ENCODE measurements around the gene P3H3. TPM values are rescaled to one million over a fixed set of nuclear protein-coding genes. Genes with fewer than 3 reads are reported as not detected.

The P3H3 gene
- total and polyA plus RNA-seq, 9 of the 15 experiments (the other 6 are each of a cell fraction or from before 2014, with no cell fraction given): 0.03 to 15.0 (median 4.8) TPM

GRCh38 chr12:6847676-6848075 is 19.5 kb downstream of the P3H3 start:
- BruUV-seq (replicated peaks): no TSS peak
- FAIRE-seq (no peak), ATAC-seq (no peak), DNase-seq (ENCODE audit: extremely low read depth in 1 of 4, low spot score in 3 of 4) (no peak)
- Histone ChIP-seq H3K4me3 (no peak overlapping the region), H3K4me2 (ENCODE audit: insufficient read depth, low read length) (no peak overlapping the region), H3K4me1 (replicated peaks in 1 of 2; ENCODE audit: control insufficient read depth in 2 of 2, insufficient read depth in 2 of 2, low read length in 2 of 2) (peaks cover 15 to 25% of the 10 kb centered on the region in 2 experiments; a peak in 4 of 5 replicates), H4K20me1 (replicated peaks; ENCODE audit: control insufficient read depth, insufficient read depth, low read length) (no peaks in the 10 kb centered on the region), H3K9me3 (replicated peaks; ENCODE audit: control insufficient read depth, insufficient read depth, low read depth, low read length) (no peaks in the 10 kb centered on the region), H3K9ac (ENCODE audit: insufficient read depth in 1 of 2, low read depth in 2 of 2, low read length in 2 of 2) (no peak overlapping the region), H3K79me2 (ENCODE audit: control insufficient read depth, insufficient read depth, low read length) (peaks cover 27% of the 10 kb centered on the region), H3K36me3 (ENCODE audit: control insufficient read depth, insufficient read depth, low read length) (peaks cover 71% of the 10 kb centered on the region; the same call in 2 of the 3 replicates), H3K27ac (ENCODE audit: extremely low read depth, low read depth, low read length) (no peak overlapping the region), H2AFZ (ENCODE audit: low read depth, low read length) (no peak overlapping the region), H3K27me3 (ENCODE audit: control insufficient read depth in 2 of 2, insufficient read depth in 2 of 2, low read length in 2 of 2) (no peaks in the 10 kb centered on the region), H3K9me1 (ENCODE audit: control insufficient read depth, insufficient read depth, low read length) (no peaks in the 10 kb centered on the region)
- intact Hi-C loops (cut with micrococcal nuclease): no loop called here
- CTCF ChIA-PET (ENCODE audit: low intra/inter-chr PET ratio): no interaction called here
- in situ Hi-C loops (cut with MboI): no loop called here
- POLR2A ChIA-PET: interaction anchor here (1.0 to 1.7 kb wide), 2 partner anchors 13 to 96 kb away, joined by 4 to 5 read pairs; partner anchors contain the start of gene RNU7-1
- 88% methylated on average over 2 of the region's 2 CpGs for WGBS (ENCODE audit: insufficient coverage, low coverage, missing lambda C conversion rate)
- TF ChIP-seq PCBP1 (IDR thresholded peaks at IDR 0.05; ENCODE audit: low read depth, low read length, poor library complexity, severe bottlenecking) (no peak), ZNF239 (CRISPR knock-in tag; IDR thresholded peaks at IDR 0.05) (no peak), DEAF1 (CRISPR knock-in tag; IDR thresholded peaks at IDR 0.05) (no peak), GATAD2B (IDR thresholded peaks at IDR 0.05; ENCODE audit: borderline replicate concordance) (no peak), KHSRP (IDR thresholded peaks at IDR 0.05) (no peak), TRIM24 (IDR thresholded peaks at IDR 0.05) (no peak), ZNF668 (CRISPR knock-in tag; IDR thresholded peaks at IDR 0.05) (no peak)
- TF ChIP-seq, protein P1, sequence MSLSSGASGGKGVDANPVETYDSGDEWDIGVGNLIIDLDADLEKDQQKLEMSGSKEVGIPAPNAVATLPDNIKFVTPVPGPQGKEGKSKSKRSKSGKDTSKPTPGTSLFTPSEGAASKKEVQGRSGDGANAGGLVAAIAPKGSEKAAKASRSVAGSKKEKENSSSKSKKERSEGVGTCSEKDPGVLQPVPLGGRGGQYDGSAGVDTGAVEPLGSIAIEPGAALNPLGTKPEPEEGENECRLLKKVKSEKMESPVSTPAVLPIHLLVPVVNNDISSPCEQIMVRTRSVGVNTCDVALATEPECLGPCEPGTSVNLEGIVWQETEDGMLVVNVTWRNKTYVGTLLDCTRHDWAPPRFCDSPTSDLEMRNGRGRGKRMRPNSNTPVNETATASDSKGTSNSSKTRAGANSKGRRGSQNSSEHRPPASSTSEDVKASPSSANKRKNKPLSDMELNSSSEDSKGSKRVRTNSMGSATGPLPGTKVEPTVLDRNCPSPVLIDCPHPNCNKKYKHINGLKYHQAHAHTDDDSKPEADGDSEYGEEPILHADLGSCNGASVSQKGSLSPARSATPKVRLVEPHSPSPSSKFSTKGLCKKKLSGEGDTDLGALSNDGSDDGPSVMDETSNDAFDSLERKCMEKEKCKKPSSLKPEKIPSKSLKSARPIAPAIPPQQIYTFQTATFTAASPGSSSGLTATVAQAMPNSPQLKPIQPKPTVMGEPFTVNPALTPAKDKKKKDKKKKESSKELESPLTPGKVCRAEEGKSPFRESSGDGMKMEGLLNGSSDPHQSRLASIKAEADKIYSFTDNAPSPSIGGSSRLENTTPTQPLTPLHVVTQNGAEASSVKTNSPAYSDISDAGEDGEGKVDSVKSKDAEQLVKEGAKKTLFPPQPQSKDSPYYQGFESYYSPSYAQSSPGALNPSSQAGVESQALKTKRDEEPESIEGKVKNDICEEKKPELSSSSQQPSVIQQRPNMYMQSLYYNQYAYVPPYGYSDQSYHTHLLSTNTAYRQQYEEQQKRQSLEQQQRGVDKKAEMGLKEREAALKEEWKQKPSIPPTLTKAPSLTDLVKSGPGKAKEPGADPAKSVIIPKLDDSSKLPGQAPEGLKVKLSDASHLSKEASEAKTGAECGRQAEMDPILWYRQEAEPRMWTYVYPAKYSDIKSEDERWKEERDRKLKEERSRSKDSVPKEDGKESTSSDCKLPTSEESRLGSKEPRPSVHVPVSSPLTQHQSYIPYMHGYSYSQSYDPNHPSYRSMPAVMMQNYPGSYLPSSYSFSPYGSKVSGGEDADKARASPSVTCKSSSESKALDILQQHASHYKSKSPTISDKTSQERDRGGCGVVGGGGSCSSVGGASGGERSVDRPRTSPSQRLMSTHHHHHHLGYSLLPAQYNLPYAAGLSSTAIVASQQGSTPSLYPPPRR (CRISPR knock-in tag; IDR thresholded peaks at IDR 0.05; ENCODE audit: borderline replicate concordance): no peak
- TF ChIP-seq, protein P2, sequence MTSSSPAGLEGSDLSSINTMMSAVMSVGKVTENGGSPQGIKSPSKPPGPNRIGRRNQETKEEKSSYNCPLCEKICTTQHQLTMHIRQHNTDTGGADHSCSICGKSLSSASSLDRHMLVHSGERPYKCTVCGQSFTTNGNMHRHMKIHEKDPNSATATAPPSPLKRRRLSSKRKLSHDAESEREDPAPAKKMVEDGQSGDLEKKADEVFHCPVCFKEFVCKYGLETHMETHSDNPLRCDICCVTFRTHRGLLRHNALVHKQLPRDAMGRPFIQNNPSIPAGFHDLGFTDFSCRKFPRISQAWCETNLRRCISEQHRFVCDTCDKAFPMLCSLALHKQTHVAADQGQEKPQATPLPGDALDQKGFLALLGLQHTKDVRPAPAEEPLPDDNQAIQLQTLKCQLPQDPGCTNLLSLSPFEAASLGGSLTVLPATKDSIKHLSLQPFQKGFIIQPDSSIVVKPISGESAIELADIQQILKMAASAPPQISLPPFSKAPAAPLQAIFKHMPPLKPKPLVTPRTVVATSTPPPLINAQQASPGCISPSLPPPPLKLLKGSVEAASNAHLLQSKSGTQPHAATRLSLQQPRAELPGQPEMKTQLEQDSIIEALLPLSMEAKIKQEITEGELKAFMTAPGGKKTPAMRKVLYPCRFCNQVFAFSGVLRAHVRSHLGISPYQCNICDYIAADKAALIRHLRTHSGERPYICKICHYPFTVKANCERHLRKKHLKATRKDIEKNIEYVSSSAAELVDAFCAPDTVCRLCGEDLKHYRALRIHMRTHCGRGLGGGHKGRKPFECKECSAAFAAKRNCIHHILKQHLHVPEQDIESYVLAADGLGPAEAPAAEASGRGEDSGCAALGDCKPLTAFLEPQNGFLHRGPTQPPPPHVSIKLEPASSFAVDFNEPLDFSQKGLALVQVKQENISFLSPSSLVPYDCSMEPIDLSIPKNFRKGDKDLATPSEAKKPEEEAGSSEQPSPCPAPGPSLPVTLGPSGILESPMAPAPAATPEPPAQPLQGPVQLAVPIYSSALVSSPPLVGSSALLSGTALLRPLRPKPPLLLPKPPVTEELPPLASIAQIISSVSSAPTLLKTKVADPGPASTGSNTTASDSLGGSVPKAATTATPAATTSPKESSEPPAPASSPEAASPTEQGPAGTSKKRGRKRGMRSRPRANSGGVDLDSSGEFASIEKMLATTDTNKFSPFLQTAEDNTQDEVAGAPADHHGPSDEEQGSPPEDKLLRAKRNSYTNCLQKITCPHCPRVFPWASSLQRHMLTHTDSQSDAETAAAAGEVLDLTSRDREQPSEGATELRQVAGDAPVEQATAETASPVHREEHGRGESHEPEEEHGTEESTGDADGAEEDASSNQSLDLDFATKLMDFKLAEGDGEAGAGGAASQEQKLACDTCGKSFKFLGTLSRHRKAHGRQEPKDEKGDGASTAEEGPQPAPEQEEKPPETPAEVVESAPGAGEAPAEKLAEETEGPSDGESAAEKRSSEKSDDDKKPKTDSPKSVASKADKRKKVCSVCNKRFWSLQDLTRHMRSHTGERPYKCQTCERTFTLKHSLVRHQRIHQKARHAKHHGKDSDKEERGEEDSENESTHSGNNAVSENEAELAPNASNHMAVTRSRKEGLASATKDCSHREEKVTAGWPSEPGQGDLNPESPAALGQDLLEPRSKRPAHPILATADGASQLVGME (CRISPR knock-in tag; IDR thresholded peaks at IDR 0.05): no peak

Data from K562 (cell line).